Activated CD4-positive, alpha-beta T cell treated with anti-CD3 and anti-CD28 coated beads for 36 hours (primary cell): Measurements from ENCODE around the gene BPNT1. TPM values are rescaled to one million over a fixed set of nuclear protein-coding genes. Genes with fewer than 3 reads are reported as not detected.
"Not testable (repeated sequence)": the region's sequence is repeated elsewhere in the genome, so short reads cannot be mapped to it uniquely, and the experiment has no call there.

Source experiments
- ATAC-seq: fragments of 200-7000 bp; cut with Tn5 transposase; one replicate; pipeline ENCODE4 v1.10.0; 2021; ENCODE audit warnings: mild to moderate bottlenecking, moderate library complexity
- CTCF ChIA-PET: fragments of 350-600 bp; sonication (Branson Sonifier 250); formaldehyde crosslinking; loops from one replicate; lab custom pipeline; 2021; ENCODE audit warnings: antibody characterized with exemption; lab: Charles Lee
- POLR2A ChIA-PET: fragments of 350-600 bp; sonication (Branson Sonifier 250); formaldehyde crosslinking; loops from one replicate; lab custom pipeline; 2021; ENCODE audit warnings: antibody characterized with exemption, inconsistent platforms; lab: Charles Lee
- DNase-seq: peaks from one replicate; pipeline ENCODE4 v3.0.0-alpha.2; 2020
- H3K27ac Mint-ChIP-seq: one replicate; pipeline ENCODE4 v1.8.0; 2021; ENCODE audit warnings: mixed read lengths
- H3K27me3 Mint-ChIP-seq: one replicate; pipeline ENCODE4 v1.8.0; 2021; ENCODE audit warnings: mixed read lengths
- H3K36me3 Mint-ChIP-seq: one replicate; pipeline ENCODE4 v1.8.0; 2021; ENCODE audit warnings: low read depth, mixed read lengths
- H3K4me1 Mint-ChIP-seq: one replicate; pipeline ENCODE4 v1.8.0; 2021; ENCODE audit warnings: mixed read lengths
- H3K4me3 Mint-ChIP-seq: one replicate; pipeline ENCODE4 v1.8.0; 2021; ENCODE audit warnings: mild to moderate bottlenecking, moderate library complexity, mixed read lengths
- H3K9me3 Mint-ChIP-seq: one replicate; pipeline ENCODE4 v1.8.0; 2021; ENCODE audit warnings: low read depth, mixed read lengths
- intact Hi-C, 2 experiments: fragments of 100-400 bp; cut with DNase I in 1 of 2; cut with micrococcal nuclease in 1 of 2; formaldehyde crosslinking; loops; one replicate each; pipeline versions ENCODE4 v1.14.2 to v1.15.1; 2022 to 2024; cut with DNase I, micrococcal nuclease
- total RNA-seq, 2 experiments: library from RNA; stranded (reverse); gene quantifications; one replicate each; pipeline ENCODE4 v1.2.3, GENCODE V29; 2021

BPNT1 gene
- total RNA-seq, 2 experiments from 2014 or later, result 24.5 to 26.9 TPM

DNA sequence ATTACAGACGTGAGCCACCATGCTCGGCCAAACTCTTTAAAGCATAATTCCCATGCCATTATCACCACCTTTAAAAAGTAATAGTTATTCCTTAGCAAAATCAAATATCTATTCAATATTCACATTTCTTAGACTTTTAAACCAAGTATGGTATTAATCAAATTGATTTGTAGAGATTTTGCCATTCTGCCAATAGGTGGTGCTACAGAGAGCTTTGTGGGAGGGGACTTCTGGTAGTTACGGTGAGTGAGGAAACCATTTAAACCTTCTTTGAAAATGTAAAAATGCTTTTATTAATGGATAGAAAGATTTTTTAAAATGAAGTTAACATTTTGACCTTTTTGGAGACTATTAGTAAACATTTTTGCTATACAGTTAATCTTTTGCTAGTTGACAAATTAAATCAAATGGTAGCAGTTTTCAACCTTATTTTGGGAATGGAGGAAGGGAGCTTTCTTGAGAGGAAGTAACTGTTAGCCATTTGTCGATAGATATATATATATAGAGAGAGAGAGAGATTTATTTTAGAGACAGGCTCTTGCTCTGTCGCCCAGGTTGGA lies 23.6 kb upstream of the BPNT1 start:
- no peak overlapping the region for H3K27ac Mint-ChIP-seq

DNA sequence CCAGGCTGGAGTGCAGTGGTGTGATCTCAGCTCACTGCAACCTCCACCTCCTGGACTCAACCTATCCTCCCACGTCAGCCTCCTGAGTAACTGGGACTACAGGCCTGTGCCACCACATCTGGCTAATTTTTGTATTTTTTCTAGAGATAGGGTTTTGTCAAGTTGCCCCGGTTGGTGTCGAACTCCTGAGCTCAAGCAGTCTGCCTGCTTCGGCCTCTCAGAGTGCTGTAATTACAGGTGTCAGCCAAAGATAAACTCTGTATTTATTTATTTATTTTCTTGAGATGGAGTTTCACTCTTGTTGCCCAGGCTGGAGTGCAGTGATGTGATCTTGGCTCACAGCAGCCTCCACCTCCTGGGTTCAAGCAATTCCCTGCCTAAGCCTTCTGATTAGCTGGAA lies 23.0 kb upstream of the BPNT1 start:
- DNase-seq, H3K27me3 Mint-ChIP-seq, POLR2A ChIA-PET, ATAC-seq, H3K9me3 Mint-ChIP-seq, H3K27ac Mint-ChIP-seq, H3K4me1 Mint-ChIP-seq, H3K4me3 Mint-ChIP-seq: not testable (repeated sequence)
- H3K36me3 Mint-ChIP-seq, result peaks cover 39% of the 10 kb centered on the region
- intact Hi-C loops, result loop anchor here in 1 of 2 experiments (2.0 kb wide), 1 partner anchor 664 kb away; no protein-coding TSS in a partner anchor
- CTCF ChIA-PET, result interaction anchor here (0.6 to 2.3 kb wide), 21 partner anchors 8 to 668 kb away, joined by 3 to 13 read pairs (median 4); no protein-coding TSS in a partner anchor

More for the DNA sequence above, 23.6 kb upstream of the BPNT1 start:
- peaks cover 36% of the 10 kb centered on the region for H3K36me3 Mint-ChIP-seq
- ChIA-PET CTCF (interaction anchor here (0.6 to 2.3 kb wide), 28 partner anchors 8 to 667 kb away, joined by 3 to 18 read pairs (median 4); no protein-coding TSS in a partner anchor), POLR2A (no interaction called here)
- H3K27me3 Mint-ChIP-seq, result no peaks in the 10 kb centered on the region
- no peak overlapping the region for H3K4me3 Mint-ChIP-seq
- DNase-seq, result peak; percentile 40
- peak; percentile 69 for ATAC-seq
- no peaks in the 10 kb centered on the region for H3K9me3 Mint-ChIP-seq
- peaks cover 6% of the 10 kb centered on the region for H3K4me1 Mint-ChIP-seq
- intact Hi-C loops, result loop anchor here in 1 of 2 experiments (2.0 kb wide), 1 partner anchor 664 kb away; no protein-coding TSS in a partner anchor

DNA sequence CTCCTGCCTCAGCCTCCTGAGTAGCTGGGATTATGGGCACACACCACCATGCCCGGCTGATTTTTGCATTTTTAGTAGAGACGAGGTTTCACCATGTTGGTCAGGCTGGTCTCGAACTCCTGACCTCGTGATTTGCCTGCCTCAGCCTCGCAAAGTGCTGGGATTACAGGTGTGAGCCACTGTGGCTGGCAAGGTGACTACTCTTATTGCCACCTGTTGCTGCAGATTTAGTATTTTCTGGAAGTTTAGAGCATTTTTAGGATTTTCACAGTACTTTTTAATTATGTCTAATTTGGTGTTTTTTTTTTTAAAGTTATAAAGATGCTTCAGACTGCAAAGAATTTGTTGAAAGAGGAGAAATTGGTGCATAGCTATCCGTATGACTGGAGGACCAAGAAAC lies 20.9 kb upstream of the BPNT1 start:
- CTCF ChIA-PET, result not testable (repeated sequence)

DNA sequence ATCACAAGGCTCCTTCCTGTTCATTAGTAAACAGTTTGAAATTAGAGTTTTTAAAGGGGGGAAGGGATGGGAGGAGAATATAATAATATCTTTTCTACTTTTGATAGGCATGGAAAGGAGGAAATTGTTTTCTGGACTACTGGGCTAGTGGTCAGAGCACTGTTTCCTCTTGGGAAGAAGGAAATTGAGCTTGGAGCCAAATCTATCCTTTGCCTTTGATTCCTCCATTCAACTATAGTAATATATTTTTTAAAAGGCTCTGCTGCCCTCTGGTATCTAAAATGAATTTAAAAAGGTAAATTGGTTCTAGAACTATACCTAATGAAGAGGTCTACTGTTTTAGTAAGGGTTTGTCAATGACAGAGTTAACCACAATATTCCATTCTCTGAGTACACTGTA lies 10.2 kb upstream of the BPNT1 start:
- ATAC-seq, result no peak
- Mint-ChIP-seq H3K4me1 (peaks cover 16% of the 10 kb centered on the region), H3K4me3 (no peak overlapping the region), H3K36me3 (peaks cover 33% of the 10 kb centered on the region), H3K27ac (peak overlapping the region; percentile 47), H3K9me3 (no peaks in the 10 kb centered on the region), H3K27me3 (no peaks in the 10 kb centered on the region)
- no peak for DNase-seq
- ChIA-PET POLR2A (interaction anchor here (0.7 kb wide), 1 partner anchor 122 kb away, joined by 4 read pairs; no protein-coding TSS in a partner anchor), CTCF (interaction anchor here (1.8 kb wide), 1 partner anchor 13 kb away, joined by 4 read pairs; no protein-coding TSS in a partner anchor)
- intact Hi-C loops, result loop anchor here (5.0 to 10.0 kb wide), 2 partner anchors 108 to 175 kb away; partner anchors contain the start of gene RAB3GAP2 (in 1 of the 2)

More for the DNA sequence above, 20.9 kb upstream of the BPNT1 start:
- ATAC-seq, H3K27ac Mint-ChIP-seq, intact Hi-C loops, H3K4me1 Mint-ChIP-seq, POLR2A ChIA-PET, H3K9me3 Mint-ChIP-seq, DNase-seq, H3K27me3 Mint-ChIP-seq, H3K4me3 Mint-ChIP-seq: not testable (repeated sequence)
- peaks cover 37% of the 10 kb centered on the region for H3K36me3 Mint-ChIP-seq

DNA sequence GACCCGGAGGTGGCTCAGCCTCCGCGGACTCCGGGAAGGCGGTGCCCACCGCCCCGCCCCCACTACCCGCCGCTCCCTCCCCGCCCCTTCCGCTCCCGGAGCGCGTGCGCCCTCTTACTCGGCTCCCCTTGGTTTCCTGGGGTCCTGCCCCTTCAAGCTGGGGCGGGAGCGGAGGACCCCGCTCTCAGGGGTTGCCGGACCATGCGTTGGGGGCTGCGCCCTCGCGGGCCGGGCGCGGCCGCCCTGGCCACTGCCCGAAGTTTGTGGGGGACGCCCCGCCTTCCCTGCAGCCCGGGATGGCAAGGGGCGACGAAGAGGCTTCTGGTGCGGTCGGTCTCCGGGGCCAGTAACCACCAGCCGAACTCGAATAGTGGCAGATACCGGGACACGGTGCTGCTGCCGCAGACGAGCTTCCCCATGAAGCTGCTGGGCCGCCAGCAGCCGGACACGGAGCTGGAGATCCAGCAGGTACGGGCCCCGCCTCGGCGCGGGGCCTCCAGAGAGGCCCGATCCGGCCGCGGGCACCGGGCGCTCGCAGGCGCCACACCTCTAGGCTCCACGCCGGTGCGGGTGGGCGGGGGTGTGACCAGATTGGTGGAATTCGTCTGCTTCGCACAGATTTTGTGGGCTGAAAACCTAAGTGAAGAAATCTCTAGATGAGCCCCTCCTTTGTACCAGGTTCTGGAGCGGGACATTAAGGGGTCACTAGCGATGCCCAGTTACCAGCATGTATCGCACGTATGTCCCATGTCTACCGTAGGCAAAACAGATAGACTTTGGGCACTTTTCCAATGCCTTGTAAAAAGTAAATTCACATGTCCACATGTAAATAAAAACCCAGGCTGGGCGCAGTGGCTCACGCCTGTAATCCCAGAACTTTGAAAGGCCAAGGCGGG lies 4.7 kb upstream of the BPNT1 start, which contains the start of gene IARS2:
IARS2 (plus strand) TSS at position 117 of the 896 bp plus-strand sequence; CDS start at position 202, 85 bp downstream.
- intact Hi-C loops, result loop anchor here (1.0 to 10.0 kb wide), 3 partner anchors 48 to 181 kb away; partner anchors contain the start of genes EPRS1 (in 2 of the 2) and RAB3GAP2 (in 2 of the 2)
- peak within 1 kb of the TSS; percentile 31 for H3K27ac Mint-ChIP-seq
- H3K4me3 Mint-ChIP-seq, result peak within 1 kb of the TSS; percentile 75
- ATAC-seq, result peak; percentile 76
- peaks cover 14% of the 10 kb centered on the region for H3K36me3 Mint-ChIP-seq
- no peaks in the 10 kb centered on the region for H3K27me3 Mint-ChIP-seq
- peaks cover 20% of the 10 kb centered on the region for H3K4me1 Mint-ChIP-seq
- H3K9me3 Mint-ChIP-seq, result no peaks in the 10 kb centered on the region
- ChIA-PET CTCF (interaction anchor here (0.8 to 1.1 kb wide), 2 partner anchors 20 to 23 kb away, joined by 3 to 6 read pairs; no protein-coding TSS in a partner anchor), POLR2A (no interaction called here)
- DNase-seq, result peak; percentile 96

DNA sequence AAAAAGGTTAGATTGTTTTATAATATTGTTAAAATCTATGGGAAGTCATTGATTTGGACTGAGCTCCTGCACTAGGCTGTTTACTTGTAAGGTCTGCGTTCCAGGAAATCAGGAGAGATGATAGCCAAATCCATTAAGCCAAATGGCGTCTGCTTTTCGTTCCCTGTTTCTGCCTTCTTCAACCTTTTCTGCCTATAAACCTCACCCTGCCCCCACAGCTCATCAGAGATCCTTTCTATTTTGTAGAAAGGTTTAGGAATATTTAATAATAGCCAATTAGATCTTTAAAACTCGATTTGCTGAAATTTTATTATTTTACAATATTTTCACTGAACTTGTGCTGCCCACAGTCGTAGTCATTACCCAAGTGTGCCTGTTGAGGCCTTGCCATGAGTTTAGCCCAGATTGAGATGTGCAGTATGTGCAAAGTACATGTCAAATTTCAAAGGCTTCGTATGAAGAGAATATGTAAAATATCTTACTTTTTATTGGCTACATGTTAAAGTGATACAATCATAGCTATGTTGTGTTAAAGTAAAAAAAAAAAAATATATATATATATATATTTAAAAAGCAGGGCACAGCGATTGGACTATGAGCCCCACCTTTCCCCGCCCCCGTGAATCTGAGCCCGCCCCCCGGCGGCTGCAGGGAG lies 3.9 kb upstream of the BPNT1 start:
- POLR2A ChIA-PET, result interaction anchor here (0.6 kb wide), 1 partner anchor 55 kb away, joined by 3 read pairs; no protein-coding TSS in a partner anchor
- DNase-seq, result peak; percentile 14
- Mint-ChIP-seq H3K36me3 (peaks cover 13% of the 10 kb centered on the region), H3K9me3 (no peaks in the 10 kb centered on the region), H3K27me3 (no peaks in the 10 kb centered on the region), H3K27ac (peak overlapping the region; percentile 31), H3K4me1 (peaks cover 21% of the 10 kb centered on the region), H3K4me3 (peak overlapping the region; percentile 26)
- peak; percentile 4 for ATAC-seq
- CTCF ChIA-PET, result no interaction called here
- intact Hi-C loops, result loop anchor here (1.0 to 10.0 kb wide), 3 partner anchors 47 to 181 kb away; partner anchors contain the start of genes EPRS1 (in 2 of the 2) and RAB3GAP2 (in 2 of the 2)

DNA sequence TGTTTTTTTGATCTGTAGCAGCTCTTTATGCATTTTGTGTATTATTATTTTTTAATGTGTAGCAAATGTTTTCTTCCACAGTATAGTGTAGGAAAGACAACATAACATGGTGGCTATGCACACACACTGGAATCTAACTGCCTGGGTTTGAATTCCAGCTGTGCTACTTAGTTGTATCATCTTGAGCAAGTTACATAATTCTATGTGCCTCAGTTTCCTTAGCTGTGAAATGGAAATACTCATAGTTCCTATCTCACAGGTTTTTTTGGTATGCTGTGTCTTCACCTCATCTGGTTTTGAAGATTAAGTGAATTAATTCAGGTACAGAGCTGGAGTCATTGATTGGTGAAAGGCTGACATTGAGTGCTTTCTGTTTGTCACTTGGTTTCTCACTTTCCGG lies 3.1 kb upstream of the BPNT1 start:
- Mint-ChIP-seq H3K36me3 (peaks cover 8% of the 10 kb centered on the region), H3K9me3 (no peaks in the 10 kb centered on the region), H3K4me1 (peaks cover 22% of the 10 kb centered on the region), H3K27ac (no peak overlapping the region), H3K4me3 (no peak overlapping the region), H3K27me3 (no peaks in the 10 kb centered on the region)
- POLR2A ChIA-PET, result interaction anchor here (0.6 kb wide), 1 partner anchor 55 kb away, joined by 3 read pairs; no protein-coding TSS in a partner anchor
- intact Hi-C loops, result loop anchor here in 1 of 2 experiments (10.0 kb wide), 1 partner anchor 182 kb away; the partner anchor contains the start of gene RAB3GAP2
- DNase-seq, result no peak
- ATAC-seq, result no peak
- CTCF ChIA-PET, result interaction anchor here (0.7 to 1.2 kb wide), 3 partner anchors 20 to 111 kb away, joined by 3 to 4 read pairs (median 3); no protein-coding TSS in a partner anchor

DNA sequence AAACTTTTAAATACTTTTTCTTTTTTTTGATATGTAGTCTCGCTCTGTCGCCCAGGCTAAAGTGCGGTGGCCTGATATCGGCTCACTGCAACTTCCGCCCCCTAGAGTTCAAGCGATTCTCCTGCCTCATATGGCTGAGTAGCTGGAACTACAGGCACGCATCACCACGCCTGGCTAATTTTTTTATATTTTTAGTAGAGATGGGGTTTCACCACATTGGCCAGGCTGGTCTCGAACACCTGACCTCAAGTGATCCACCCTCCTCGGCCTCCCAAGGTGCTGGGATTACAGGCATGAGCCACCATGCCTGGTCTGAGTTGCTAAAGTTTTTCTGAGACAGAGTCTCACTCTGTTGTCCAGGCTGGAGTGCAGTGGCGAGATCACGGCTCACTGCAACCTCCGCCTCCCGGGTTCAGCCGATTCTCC lies 3.3 kb downstream of the BPNT1 start:
- H3K27ac Mint-ChIP-seq, ATAC-seq, POLR2A ChIA-PET, H3K4me3 Mint-ChIP-seq, H3K27me3 Mint-ChIP-seq, H3K4me1 Mint-ChIP-seq, H3K9me3 Mint-ChIP-seq, DNase-seq, H3K36me3 Mint-ChIP-seq: not testable (repeated sequence)
- CTCF ChIA-PET, result interaction anchor here (1.3 kb wide), 1 partner anchor 17 kb away, joined by 5 read pairs; no protein-coding TSS in a partner anchor
- intact Hi-C loops, result loop anchor here in 1 of 2 experiments (5.0 kb wide), 1 partner anchor 1799 kb away; the partner anchor contains the start of gene RRP15

DNA sequence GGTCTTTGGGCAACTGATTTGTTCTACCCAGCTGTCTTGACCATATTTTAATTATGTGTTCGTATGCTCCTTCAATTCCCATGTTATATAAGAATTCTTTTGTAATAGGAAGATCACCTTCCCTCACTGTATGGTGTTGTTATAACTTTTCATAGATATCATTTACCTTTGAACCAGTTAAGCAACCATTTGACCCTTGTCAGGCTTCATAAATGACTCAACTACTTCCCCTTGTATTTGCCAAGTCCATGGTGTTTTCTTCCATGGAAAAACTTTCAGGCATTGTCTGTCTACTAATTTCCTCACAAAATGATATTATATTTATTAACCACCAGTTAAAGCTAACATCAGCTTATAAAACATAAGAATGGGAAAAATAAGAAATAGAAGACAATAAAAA lies 5.1 kb downstream of the BPNT1 start:
- intact Hi-C loops, result no loop called here
- no peak overlapping the region for H3K27ac Mint-ChIP-seq
- ATAC-seq (no peak), DNase-seq (no peak)
- CTCF ChIA-PET, result interaction anchor here (0.8 kb wide), 1 partner anchor 1860 kb away, joined by 3 read pairs; no protein-coding TSS in a partner anchor
- no peaks in the 10 kb centered on the region for H3K9me3 Mint-ChIP-seq
- H3K27me3 Mint-ChIP-seq, result no peaks in the 10 kb centered on the region
- H3K4me3 Mint-ChIP-seq, result no peak overlapping the region
- peaks cover 2% of the 10 kb centered on the region for H3K4me1 Mint-ChIP-seq
- peaks cover 7% of the 10 kb centered on the region for H3K36me3 Mint-ChIP-seq
- POLR2A ChIA-PET, result interaction anchor here (0.7 kb wide), 1 partner anchor 43 kb away, joined by 4 read pairs; no protein-coding TSS in a partner anchor

DNA sequence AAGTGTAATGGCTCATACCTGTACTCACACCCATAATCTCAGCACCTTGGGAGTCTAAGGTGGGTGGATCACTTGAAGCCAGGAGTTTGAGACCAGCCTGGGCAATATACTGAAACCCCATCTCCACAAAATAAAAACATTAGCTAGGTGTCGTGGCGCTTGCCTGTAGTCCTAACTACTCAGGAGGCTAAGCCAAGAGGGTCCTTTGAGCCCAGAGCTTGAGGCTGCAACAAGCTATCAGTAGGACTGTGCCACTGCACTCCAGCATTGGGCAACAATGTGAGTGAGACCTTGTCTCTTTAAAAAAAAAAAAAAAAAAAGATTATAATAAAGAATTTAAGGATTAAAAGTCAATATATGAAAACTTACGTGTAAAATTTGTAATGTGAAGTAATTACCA lies 11.7 kb downstream of the BPNT1 start:
- Mint-ChIP-seq H3K4me1 (no peaks in the 10 kb centered on the region), H3K27me3 (no peaks in the 10 kb centered on the region), H3K27ac (no peak overlapping the region), H3K4me3 (no peak overlapping the region), H3K9me3 (no peaks in the 10 kb centered on the region), H3K36me3 (peaks cover 10% of the 10 kb centered on the region)
- POLR2A ChIA-PET, result no interaction called here
- CTCF ChIA-PET, result interaction anchor here (0.7 to 1.1 kb wide), 2 partner anchors 53 to 165 kb away, joined by 3 to 4 read pairs; no protein-coding TSS in a partner anchor
- intact Hi-C loops, result no loop called here
- ATAC-seq (peak; percentile 44), DNase-seq (peak; percentile 13)
